Camera-type eye (tissue), 1 donor: Measurements from ENCODE around the gene TCAIM. TPM values are rescaled to one million over a fixed set of nuclear protein-coding genes. Genes with fewer than 3 reads are reported as not detected.

Experiments
- total RNA-seq: library from RNA; depleted of rRNA; stranded (reverse); fragments of >200 nt; gene quantifications from one replicate; pipeline ENCODE4 v1.2.3, GENCODE V29; 2014

The TCAIM gene, protein sequence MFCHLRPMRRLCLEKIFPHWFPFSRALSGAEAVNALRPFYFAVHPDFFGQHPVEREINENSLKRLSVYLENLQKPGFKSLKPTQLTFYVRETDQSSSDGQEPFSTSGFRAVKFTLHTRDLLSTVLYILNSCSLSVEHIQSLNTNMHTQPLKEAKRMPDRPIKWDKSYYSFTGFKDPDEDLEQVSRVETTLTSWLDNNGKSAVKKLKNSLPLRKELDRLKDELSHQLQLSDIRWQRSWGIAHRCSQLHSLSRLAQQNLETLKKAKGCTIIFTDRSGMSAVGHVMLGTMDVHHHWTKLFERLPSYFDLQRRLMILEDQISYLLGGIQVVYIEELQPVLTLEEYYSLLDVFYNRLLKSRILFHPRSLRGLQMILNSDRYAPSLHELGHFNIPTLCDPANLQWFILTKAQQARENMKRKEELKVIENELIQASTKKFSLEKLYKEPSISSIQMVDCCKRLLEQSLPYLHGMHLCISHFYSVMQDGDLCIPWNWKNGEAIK
- 49.0 TPM for total RNA-seq

GRCh38 chr3:44338010-44338827 lies at the start of gene TCAIM:
Gene TCAIM (plus strand): TSS chr3:44338766. CDS start chr3:44354783, 16,017 bp downstream.

Other genes starting within 250 kb of the TCAIM start
- not detected for gene TOPAZ1, start 96.9 kb upstream of the TCAIM start, total RNA-seq
- 36.9 TPM for gene ZNF445, start 138.9 kb downstream of the TCAIM start, total RNA-seq
- gene ZKSCAN7, start 216.4 kb downstream of the TCAIM start, total RNA-seq: 29.9 TPM
- gene ZNF660, start 246.2 kb downstream of the TCAIM start, total RNA-seq: 21.2 TPM